OCI-LY1 (cell line): ENCODE data around the gene TNFSF18.

Experiments
- CTCF ChIP-seq: fragments of 200-600 bp; sonication (generic), shearing (Covaris generic); IDR thresholded peaks from 2 replicates; pipeline ENCODE4 v1.5.1; 2017; ENCODE audit warnings: mild to moderate bottlenecking, antibody characterized with exemption, low read length, moderate library complexity, mixed read lengths
- EZH2 ChIP-seq: fragments of 200-600 bp; sonication (generic), shearing (Covaris generic); IDR thresholded peaks from 2 replicates; pipeline ENCODE4 v1.8.0; 2017; ENCODE audit warnings: borderline replicate concordance, mixed run types, mild to moderate bottlenecking, antibody characterized with exemption, low read length, moderate library complexity, mixed read lengths

GRCh38 chr1:173043253-173043652 is 7.5 kb downstream of the TNFSF18 start:
- TF ChIP-seq CTCF (no peak), EZH2 (no peak)
